AG08396 (cell line): ENCODE results near the gene PHTF2.
"Not testable (repeated sequence)": the region's sequence is repeated elsewhere in the genome, so short reads cannot be mapped to it uniquely, and the experiment has no call there.

ENCODE experiments used
- DNase-seq: peaks from one replicate; pipeline ENCODE4 v3.0.0; 2012; ENCODE audit warnings: low spot score, mixed read lengths

The PHTF2 gene

DNA sequence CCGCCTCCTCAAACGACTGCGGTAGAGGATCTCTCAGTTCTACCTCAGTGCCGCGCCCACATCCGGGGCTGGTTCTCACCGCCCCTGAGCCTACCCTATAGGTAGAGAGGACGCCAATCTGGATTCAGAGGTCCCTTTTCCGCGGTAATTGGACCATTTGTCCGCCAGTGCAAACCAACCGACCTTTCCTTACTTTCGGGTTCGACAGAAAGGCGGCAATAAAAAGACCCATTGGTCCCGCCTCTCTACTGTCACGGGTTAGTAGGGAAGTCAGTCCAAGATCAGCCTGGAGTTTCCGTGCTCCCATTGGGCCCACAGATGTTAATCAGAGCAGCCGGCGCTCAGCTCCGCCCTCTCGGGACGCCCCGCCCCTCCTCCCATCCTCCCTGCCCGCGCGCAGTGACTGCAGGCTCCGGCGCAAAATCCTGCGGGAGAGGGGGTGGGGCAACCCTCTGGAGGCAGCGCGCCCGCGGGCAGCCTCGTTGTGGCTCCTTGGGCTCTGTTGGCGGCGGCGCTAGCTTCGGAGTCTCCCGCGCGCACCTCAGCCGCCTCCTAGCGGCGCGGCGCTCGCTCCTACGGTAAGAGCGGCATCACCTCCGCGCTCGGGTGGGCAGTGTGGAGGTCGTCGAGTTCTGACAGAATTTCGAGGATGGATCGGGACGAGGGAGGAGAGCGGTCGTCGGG lies at the start of gene PHTF2, which contains the start of gene TMEM60:
PHTF2 (plus strand) TSS at position 380 of the 684 bp plus-strand sequence.
TMEM60 (minus strand) TSS at position 41 of the 684 bp plus-strand sequence. CDS start 4,061 bp downstream, outside the sequence.
- DNase-seq: peak; percentile 96

DNA sequence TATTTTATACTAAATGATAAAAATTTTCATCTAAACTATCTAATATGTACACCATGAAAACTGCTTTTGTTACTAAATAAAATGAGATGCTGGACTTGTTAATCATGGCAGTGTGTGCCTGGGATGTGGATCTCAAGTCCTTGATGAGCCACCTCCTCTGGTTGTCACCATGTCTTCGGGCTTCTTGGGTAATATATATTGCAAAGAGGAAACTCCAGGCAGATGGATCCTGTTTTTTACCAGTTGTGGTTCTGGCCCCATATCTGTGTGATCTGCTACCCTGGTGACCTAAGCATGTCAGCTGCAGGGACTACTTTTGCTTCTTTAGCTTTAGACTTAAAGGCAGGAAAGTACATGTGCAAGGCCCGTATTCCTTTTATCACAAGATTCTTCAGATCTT lies 46.6 kb upstream of the PHTF2 start:
- no peak for DNase-seq

DNA sequence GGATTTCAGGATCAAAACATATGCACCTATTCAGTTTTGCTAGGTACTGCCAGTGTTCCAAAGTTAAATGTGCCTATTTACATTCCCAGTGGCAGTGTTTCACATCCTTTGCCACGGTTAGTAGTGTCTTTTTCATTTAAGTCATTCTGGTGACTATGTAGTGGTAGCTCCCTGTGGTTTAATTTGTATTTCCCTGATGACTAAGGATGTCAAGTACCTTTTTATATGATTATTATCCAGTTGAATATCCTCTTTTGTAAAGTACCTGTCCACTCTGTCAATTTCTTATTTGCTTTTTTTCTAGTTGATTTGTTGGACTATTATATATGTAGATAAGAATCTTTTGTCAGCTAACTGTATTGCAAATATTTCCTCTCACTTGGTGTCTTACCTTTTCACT lies 45.4 kb upstream of the PHTF2 start:
- no peak for DNase-seq

DNA sequence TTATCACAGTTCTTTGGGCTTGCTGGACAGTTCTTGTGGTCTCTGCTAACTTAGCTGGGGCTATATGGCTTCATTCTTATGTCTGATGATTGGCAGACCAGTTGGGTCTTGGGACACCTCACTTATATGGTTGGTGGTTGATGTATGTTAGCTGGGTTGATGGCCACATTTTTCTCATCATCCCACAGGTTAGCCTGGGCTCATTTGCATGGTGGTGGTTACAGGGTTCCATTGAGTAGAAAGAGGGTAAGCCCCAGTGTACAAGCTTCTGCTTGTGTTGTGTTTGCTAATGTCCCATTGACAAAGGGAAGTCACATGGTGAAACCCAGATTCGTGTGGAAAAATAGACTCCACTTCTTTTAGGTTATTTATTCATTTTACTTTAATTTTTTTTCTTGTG lies 41.0 kb upstream of the PHTF2 start:
- no peak for DNase-seq

DNA sequence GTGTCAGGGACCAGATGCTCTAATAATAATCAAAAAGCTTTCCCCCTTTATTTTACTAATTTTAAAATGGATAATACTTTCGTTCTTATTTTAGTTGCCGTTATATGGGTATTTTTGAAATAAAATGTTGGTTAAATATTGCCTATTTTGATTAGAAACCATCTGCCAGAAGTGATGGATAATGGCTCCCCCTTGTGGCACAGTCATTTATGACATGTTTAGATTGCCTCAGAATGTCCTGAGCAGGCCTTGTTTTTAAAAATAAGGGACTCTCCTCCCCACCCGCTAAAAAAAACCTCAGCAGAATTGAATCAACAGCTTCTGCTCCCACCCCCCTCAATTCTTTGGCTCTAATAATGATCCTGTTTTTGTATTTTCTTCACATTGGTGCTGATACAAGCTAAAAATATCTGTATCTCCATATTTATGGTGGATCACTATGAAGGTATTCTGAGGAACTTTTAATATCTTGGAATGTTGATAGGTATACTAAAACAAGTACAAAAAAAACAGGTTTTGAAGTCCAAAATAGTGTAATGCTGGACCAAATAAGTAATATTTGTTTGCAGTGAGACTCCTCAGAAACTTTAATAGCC lies 39.2 kb upstream of the PHTF2 start:
- DNase-seq: peak; percentile 26

DNA sequence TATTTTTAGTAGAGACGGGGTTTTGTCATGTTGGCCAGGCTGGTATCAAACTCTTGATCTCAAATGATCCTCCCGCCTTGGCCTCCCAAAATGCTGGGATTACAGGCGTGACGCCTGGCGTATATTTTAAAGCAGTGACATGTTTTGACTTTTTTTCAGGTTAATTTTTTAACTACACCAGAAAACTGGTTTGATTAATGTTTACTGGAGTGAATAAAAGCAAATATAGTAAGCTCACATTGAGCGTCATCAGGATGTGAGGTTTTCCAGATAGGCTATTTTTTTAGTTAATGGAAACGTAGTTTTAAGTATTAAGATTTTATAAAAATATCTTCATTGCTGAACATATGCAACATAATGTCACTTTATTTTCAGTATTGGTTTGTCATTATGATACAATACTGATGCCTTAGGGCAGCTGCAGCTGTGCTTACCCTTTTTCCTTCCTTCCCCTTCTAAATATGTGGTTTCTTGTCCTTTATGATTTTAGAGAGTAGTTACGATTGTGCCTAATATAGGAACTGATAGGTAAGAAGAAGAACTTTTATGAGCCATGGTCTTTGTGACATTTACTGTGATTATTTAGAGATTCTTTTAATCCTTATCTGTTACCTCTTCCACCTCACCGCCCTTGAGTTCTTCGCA lies 37.6 kb upstream of the PHTF2 start:
- DNase-seq: no peak

DNA sequence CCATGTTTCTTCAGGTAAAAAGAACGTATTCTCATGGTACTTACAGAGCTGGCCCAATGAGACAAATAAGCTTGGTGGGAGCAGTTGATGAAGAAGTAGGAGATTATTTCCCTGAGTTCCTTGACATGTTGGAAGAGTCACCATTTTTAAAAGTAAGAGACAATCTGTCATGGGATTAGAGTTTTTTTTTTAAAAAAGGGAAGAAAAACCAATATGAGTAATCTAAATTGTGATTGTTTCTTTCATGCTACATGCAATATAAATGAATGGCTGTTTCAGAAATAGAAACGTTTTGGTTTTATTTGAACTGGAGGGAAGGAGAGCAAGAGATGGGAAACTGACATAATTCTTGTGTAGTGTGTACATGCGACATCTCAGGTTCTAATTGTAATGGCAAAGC lies 33.1 kb upstream of the PHTF2 start:
- DNase-seq: no peak

DNA sequence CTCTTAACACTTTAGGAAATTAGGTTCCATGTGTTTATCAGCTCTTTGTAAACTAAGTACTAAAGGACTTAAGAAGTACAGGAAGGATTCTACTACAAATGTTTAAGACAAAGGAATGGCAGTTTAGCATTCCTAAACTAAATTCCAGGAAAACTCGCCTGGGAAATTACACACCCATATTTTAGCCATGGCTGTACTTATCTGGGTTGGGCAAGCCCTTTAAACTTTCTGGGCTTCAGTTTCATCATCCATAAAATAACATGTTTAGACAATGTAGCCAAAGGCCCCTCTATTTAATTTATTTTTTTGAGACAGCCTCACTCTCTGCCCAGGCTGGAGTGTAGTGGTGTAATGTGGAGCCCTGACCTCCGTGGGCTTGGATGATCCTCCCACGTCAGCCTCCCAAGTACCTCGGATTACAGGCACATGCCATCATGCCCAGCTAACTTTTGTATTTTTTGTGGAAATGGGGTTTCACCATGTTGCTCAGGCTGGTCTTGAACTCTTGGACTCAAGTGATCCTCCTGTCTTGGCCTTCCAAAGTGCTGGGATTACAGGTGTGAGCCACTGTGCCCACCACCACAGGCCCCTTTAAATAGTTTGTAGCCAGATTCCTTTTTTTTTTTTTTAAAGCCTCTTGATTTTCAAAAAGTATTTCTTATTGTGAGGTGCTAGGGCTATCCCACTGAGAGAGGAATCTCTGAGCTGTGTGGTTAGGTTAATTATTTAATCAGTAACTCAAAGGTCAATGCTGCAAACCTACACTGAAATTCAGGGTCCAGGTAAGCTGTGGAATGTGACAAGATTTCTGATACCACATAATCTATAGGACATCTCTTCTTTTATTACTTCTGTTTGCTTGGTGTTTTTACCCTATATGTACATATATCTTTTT lies 32.4 kb upstream of the PHTF2 start:
- peak; percentile 5 for DNase-seq

DNA sequence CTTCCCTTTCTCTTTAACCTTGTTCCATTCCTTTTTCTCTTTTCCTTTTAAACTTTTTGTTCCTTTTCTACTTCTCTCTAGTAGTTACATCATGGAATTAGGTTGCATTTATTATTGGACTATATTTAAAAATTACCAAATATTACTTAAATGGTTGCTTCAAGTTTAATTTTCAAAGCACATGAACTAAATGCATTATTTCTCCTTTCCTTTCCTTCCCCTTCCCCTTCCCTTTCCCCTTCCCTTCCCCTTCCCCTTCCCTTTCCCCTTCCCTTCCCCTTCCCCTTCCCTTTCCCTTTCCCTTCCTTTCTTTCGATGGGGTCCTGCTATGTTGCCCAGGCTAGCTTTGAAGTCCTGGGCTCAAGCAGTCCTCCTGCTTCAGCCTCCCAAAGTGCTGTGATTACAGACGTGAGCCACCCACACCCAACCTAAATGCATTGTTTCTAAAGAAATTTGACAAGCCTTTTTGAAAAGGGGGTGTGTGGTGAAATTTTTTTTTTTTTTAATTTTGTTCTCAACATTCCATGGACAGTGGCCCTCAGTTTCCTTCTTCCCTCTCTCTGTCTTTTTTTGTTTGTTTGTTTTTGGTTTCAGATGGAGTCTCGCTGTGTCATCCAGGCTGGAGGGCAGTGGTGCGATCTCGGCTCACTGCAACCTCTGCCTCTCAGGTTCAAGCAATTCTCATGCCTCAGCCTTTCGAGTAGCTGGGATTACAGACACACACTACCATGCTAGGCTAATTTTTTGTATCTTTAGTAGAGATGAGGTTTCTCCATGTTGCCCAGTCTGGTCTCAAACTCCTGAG lies 31.6 kb upstream of the PHTF2 start:
- DNase-seq: no peak

DNA sequence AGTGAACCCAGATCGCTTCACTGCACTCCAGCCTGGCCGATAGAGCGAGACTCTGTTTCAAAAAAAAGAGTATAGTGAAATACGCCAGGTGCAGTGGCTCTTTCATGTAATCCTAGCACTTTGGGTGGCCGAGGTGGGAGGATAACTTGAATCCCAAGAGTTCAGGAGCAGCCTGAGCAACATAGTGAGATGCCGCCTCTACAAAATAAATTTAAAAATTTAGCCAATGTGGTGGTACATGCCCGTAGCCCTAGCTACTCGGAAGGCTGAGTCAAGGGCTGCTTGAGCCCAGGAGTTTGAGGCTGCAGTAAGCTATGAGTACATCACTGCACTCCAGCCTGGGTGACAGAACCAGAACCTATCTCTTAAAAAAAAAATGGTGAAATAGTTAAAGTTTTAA lies 28.3 kb upstream of the PHTF2 start:
- no peak for DNase-seq

DNA sequence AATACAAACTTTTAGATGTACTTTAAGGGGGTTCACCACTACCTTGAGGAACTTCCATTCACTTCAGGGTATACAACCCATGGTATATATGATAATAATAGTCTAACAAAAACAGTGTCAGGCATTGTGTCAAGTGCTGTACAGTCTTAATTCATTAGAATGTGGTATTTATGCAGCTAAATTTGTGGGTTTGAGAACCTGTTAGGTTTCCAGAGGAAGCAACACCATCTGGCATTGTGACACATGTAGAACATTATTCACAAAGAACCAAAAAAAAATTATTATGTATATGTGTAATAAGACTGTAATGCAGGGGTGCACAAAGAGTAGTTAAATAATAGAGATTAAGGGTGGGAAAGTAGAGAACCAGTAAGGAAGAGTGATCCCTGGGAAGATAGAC lies 26.7 kb upstream of the PHTF2 start:
- no peak for DNase-seq

DNA sequence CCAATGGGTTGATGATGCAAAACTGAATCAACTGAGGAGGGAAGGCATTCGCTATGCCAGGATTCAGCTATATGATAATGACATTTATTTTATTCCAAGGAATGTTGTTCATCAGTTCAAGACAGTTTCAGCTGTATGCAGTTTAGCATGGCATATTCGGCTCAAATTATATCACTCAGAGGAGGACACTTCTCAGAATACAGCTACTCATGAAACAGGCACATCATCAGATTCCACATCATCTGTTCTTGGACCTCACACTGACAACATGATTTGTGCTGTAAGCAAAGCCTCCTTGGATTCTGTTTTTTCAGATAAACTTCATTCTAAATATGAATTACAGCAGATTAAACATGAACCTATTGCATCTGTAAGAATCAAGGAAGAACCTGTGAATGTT lies 20.0 kb upstream of the PHTF2 start:
- DNase-seq: no peak

DNA sequence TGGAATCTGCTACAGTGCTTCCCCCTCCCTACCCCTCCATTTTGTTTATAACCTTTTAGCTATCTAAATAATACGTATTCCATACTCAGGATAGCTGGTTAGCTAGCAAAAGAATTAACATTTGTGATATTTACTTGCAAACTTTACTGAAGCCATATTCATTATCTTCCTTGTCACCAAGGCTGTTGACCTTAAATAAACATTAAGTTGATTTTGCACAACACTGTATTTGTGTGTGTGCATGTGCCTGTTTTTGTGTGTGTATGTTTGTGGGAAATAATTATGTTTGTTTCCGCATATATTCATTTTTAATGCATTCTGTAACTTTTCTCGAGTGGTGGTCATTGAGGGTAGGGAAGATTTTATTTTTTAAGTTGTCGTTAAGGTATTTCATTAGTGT lies 16.2 kb upstream of the PHTF2 start:
- DNase-seq: no peak

DNA sequence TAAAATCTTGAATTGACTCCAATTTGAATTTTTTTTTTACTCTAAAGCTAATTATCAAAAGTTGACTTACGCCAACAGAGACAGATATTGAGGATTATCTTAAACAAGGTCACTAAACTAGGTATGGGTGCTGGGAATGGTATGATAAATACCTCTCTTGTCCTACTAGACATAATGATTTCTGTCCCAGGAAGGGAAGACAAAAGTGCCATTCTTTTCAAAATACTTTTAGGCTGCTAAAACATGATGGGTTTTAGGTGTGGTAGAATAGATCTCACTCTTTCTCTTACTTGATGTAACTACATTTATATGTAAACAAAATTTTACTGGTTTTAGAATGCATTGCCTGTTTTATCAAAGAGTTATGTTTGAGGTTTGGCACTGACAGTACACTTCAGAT lies 15.5 kb upstream of the PHTF2 start:
- no peak for DNase-seq

DNA sequence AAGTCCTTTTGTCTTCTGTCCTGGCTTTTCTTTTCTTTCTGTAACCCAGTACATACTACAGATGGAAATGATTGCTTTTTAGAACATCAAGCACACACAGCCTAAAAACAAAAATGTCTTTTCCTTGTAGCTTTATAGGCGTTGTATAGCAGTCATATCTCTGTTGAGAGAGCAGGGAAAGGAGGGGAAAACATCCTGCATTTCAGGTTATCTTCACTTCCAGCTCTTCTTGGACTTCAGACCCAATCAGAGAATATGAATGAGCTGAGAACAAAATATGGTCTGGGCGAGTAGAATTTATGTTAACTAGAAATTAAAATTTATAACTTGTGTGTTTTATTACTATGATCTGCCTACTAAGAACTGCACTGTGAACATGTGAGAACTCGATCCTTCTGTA lies 15.0 kb upstream of the PHTF2 start:
- no peak for DNase-seq

DNA sequence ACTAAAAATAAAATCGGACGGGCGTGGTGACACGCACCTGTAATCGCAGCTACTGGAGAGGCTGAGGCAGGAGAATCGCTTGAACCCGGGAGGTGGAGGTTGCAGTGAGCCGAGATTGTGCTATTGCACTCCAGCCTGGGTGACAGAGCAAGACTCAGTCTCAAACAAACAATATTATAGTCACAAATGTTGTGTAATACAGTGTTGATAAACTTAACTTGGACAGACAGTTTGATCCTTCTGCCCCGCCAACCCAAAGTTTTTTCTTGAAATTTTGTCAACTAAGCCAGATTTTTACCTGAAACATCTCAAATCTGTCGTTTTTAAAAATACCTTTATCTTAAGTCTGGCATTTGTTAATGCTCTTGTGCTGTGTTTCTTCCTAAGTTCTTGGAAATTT lies 14.1 kb upstream of the PHTF2 start:
- not testable (repeated sequence) for DNase-seq

DNA sequence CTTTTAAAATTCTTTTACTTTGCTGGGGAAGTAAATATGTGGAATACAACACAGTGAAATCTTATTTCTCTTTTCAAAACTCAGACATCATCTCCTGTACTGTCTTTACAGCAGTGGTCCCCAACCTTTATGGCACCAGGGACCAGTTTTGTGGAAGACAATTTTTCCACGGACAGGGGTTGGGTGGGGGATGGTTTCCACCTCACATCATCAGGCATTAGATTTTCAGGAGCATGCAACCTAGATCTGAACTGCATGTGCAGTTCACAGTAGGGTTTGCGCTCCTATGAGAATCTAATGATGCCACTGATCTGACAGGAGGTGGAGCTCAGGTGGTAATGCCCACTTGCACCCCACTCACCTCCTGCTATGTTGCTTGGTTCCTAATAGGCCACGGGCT lies 12.6 kb upstream of the PHTF2 start:
- DNase-seq: no peak

DNA sequence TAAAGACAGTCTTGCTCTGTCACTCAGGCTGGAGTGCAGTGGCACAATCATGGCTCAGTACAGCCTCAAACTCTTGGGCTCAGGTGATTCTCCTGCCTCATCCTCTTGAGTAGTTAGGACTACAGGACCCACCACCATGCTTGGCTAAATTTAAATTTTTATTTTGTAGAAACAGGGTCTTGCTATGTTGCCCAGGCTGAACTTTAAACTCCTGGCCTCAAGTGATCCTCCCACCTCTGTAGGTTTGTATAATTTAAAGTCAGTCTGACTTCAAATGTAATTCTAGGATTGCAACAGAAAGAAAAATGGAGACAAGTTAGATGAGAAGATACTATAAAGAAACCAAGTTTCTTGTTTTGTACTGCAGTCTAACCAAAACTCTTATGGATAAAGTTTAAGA lies 11.8 kb upstream of the PHTF2 start:
- no peak for DNase-seq

DNA sequence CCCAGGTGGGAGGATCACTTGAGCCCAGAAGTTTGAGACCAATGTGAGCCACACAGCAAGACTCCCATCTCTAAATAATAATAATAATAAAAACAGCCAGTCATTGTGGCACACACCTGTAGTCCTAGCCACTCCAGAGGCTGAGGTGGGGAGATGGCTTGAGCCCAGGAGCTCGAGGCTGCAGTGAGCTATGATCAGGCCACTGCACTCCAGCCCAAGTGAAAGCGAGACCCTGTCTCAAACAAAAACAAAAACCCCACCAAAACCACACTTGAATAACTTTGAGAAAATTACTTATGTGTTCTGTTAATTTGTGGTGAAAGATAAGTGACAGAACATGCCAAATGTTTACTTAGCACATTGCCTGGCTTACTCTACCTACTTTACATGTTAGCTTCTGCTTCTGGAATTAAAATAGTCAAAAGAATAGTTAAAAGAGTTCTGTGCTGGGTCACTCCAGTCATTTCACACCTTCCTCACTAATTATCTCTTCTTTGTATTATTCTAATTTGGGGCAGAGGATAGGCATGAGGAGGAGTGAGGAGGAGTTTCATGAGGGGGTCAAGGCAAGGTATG lies 10.2 kb upstream of the PHTF2 start:
- DNase-seq: no peak

DNA sequence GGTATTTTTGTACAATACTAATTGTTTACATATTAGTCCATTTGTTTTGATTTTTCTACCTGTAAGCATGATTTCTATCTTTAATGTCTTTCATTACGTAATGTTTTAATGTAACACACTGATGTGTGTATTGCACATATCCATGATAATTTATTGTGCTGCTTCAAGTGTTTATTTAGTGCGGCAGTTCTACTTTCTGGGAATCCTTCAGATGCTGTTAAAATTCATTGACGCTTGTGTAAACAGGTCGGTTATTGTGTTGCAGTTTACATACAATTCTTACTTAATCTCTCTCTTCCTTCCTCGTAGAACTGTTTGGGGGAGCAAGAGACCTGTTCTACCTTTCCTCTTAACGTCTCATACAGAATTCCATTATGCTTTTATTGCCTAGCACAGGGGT lies 7.2 kb upstream of the PHTF2 start:
- DNase-seq: no peak

DNA sequence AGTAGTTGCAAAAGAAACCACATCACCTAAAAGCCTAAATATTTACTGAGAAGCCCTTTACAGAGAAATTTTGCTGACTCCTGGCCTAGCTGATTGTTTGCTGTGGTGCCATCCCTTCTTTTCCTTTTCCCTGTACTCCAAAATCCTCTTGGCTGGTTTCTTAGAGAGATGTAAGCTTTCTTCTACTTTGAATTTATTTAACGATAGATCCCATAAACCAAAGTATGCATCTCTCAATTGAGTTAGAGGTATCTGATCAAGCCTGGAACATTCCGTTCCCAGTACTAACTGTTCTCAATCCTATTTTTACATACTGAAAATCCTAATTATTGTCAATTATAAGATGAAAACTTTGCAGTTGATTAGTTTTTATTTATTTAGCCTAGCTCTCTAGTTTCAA lies 6.6 kb upstream of the PHTF2 start:
- DNase-seq: no peak
